Measurements from ENCODE around the gene ALKBH7.
"Not testable (repeated sequence)": the region's sequence is repeated elsewhere in the genome, so short reads cannot be mapped to it uniquely, and the experiment has no call there.

ALKBH7 gene

GRCh38 chr19:6372594-6373095 lies at the start of gene ALKBH7:
Gene ALKBH7, plus strand, starts transcription at chr19:6372794. Its CDS starts 27 bp downstream, at chr19:6372821.
- DNase-seq = peak; percentile 100

- DNase-seq = no peak
Measured at GRCh38 chr19:6324757-6325156, 47.8 kb upstream of the ALKBH7 start.

DNA sequence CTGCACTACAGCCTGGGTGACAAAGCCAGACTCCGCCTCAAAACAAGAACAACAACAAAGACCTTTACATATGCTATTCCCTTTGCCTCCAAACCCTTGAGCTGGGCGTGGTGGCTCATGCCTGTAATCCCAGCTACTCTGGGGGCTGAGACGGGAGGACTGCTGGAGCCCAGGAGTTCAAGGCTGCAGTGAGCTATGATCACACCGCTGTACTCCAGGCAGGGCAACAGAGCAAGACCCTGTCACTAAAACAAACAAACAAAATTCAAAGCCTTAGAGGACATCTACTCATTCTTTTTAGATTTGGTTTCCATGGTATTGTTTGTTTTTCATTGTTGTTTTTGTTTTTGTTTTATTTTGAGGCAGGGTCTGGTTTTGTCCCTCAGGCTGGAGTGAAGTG lies 47.0 kb upstream of the ALKBH7 start:
- DNase-seq = no peak

DNA sequence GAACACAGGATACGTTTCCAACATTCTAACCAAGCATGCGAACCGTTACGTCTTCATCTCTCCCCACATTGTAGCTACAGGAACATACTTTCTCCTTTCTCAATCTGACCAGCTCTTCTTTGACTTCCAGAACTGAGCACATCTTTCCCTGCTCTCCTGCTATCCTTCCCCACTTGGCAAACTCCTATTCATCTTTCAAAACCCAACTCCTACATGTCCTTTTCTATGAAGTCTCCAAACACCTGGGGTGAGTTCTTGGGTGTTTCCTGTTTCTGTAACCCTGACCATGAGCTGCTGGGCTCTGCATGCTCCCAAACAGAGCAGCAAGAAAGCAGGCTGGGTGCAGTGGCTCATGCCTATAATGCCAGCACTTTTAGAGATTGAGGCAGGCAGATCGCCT lies 45.8 kb upstream of the ALKBH7 start:
- no peak for DNase-seq

DNA sequence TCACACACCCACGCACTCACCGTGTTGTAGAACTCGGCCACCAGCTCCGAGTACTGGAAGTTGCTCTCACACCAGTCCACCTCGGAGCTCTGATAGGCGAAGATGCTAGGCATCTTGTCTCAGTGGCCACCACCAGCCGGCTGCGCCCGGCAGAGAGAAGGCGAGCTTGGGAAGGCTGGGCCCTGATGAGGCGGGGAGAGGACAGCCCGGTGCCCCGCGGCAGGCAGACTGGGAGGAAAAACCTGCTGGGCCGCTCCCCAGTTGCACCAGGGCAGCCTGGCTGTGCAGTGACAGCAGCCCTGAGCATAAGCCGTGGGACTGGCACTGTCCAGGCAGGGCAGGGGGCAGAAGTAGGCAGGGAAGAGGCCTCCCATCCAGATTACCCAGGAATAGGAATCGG lies 39.2 kb upstream of the ALKBH7 start, which contains the start of gene ACER1:
Gene ACER1 (minus strand): TSS at position 174 of the 400 bp plus-strand sequence. CDS start 61 bp downstream, at position 113.
- no peak for DNase-seq

DNA sequence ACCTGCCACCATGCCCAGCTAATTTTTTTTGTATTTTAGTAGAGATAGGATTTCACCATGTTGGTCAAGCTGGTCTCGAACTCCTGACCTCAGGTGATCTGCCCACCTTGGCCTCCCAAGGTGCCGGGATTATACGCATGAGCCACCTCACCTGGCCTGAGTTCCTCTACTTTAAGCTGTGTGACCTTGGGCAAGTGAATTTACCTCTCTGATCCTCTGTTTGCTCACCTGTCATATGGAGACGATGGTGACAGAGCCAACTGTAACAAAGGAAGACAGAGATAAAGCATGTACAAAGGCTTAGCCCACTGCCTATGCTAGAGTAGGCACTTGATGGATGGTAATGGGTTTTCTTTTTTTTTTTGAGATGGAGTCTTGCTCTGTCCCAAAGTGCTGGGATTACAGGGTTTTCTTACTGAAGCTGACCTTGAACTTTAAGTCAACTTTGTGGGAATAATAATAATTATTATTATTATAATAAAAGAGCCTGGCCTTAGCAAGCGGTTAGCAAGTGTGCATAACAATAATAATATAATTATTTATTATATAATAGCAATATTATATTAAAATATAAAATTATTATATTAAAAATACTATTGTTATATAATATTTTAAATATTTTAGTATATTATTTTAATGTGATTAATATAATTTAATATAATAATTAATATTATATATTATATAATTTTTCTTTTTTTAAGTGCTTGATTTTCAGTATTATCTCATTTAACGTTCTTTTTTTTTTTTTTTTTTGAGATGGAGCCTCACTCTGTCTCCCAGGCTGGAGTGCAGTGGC lies 37.9 kb upstream of the ALKBH7 start:
- DNase-seq = no peak

GRCh38 chr19:6340493-6341201 lies 31.9 kb upstream of the ALKBH7 start:
- DNase-seq = no peak

- peak; percentile 28 for DNase-seq
Measured at GRCh38 chr19:6343462-6343861, 29.1 kb upstream of the ALKBH7 start.

DNA sequence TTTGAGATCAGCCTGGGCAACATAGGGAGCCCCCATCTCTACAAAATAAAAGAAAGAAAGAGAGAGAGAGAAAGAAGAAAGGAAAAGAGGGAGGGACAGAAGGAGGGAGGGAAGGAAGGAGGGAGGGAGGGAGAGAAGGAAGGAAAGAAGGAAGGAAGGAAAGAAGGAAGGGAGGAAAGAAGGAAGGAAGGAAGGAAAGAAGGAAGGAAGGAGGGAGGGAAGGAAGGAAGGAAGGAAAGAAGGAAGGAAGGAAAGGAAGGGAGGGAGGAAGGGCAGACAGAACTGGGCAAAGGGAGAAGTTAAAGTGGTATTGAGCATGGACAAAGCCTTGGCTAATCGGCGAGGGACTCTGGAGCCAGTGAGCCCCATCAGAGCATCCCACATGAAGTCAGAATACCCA lies 23.3 kb upstream of the ALKBH7 start:
- DNase-seq = not testable (repeated sequence)

DNA sequence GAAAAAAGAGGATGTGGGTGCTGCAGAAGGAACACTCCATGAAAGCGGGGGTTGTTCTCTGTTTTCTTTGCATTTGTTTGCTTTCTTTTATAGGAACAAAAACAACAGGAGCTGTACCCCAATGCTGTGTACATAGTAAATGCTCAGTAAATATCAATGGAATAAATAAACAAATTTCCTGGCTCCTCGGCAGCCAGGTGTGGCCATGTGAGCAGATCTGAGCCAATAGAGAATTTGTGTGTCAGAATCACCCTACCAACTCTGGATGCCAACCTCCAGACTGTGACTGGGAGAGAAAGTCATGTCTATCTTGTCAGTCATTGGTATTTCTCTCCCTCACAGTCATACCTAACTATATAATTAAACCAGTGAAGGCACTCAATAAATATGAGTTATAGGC lies 21.9 kb upstream of the ALKBH7 start:
- DNase-seq = no peak

DNA sequence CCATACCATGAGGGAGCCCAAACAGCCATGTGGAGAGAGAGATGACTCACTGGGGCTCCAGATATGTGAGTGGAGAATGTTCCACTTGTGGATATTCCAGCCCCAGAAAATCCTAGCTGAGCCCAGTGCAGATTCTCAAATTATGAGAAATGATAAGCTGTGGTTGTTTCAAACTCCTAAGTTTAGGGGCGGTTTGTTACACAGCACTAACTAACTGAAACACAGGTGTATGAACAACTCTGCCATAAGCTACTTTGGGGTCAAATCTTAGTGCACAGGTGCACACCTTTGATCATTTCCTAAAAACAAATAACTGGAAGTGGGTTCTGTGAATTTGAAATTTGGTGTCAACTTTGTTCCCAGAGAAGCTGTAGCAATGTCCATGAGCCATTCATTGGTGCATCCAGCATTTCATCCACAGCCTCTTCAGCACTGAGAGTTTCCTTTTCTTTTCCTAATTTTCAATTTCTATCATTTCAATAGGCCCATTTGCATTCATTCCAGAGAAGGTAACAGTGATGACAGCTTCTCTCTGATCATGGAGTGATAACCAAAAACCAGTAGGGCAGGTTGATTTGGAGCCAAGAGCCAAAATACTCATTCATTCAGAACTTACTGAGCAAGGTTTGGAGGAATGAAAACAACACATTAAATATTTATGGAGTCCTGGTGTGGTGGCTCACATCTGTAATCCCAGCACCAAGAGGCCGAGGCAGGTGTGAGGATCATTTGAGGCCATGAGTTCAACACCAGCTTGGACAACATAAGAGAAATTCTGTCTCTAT lies 20.0 kb upstream of the ALKBH7 start:
- DNase-seq = no peak

GRCh38 chr19:6354098-6354674 lies 18.4 kb upstream of the ALKBH7 start:
- peak; percentile 40 for DNase-seq

- not testable (repeated sequence) for DNase-seq
Measured at GRCh38 chr19:6355321-6356040, 17.1 kb upstream of the ALKBH7 start.

GRCh38 chr19:6357174-6357573 lies 15.4 kb upstream of the ALKBH7 start:
- DNase-seq = no peak

GRCh38 chr19:6358003-6358402 lies 14.6 kb upstream of the ALKBH7 start:
- no peak for DNase-seq

DNA sequence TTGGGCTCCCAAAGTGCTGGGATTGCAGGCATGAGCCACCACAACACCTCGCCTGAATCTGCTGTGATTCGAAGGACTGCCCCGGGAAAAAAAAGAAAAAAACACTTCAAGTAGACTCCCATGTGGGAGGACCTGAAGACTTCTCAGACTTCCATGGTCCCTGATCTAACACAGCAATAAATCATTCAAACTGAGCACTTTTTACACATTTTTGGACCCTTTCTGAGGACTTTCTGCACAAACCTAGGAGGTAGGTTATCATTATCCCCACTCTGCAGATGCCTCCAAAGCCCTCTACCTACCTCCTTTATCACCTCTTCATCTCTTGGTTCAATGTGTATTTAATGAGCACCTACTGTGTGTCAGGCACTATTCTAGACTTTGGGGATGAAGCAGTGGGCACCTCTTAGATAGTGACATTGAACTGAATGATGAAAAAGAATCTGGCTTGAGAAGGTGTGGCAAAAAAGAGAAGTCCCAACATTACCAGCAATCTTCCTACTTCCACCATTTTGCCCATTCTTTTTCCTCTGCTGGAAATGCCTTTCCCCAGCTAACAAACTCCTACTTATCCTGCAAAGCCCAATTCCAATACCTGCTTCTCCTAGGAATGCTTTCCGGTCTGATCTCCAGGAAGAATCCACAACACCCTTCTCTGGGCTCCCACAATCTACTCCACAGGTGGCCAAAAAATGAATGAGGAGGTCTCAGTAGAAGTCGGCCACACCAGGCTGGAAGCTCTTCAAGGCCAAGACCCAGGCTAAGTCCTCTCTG lies 12.8 kb upstream of the ALKBH7 start:
- DNase-seq = no peak

DNA sequence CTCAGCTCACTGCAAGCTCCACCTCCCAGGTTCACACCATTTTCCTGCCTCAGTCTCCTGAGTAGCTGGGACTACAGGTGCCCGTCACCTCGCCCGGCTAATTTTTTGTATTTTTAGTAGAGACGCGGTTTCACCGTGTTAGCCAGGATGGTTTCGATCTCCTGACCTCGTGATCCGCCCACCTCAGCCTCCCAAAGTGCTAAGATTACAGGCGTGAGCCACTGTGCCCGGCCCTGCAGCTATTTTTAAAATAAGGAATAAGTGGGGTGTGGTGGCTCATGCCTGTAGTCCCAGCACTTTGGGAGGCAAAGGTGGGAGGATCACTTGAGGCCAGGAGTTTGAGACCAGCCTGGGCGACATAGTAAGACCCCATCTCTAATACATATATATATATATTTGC lies 12.1 kb upstream of the ALKBH7 start:
- DNase-seq = not testable (repeated sequence)

DNA sequence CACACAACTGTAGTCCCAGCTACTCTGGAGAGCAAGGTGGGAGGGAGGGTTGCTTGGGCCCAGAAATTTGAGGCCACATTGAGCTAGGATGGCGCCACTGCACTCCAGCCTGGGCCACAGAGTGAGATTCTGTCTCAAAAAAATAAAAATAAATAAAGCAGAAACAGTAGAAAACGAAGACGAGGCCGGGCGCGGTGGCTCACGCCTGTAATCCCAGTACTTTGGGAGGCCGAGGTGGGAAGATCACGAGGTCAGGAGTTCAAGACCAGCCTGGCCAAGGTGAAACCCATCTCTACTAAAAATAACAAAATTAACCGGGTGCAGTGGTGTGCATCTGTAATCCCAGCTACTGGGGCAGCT lies 11.8 kb upstream of the ALKBH7 start:
- DNase-seq = not testable (repeated sequence)

GRCh38 chr19:6362027-6362350 lies 10.6 kb upstream of the ALKBH7 start:
- peak; percentile 30 for DNase-seq

- no peak for DNase-seq
Measured at GRCh38 chr19:6362351-6362801, 10.2 kb upstream of the ALKBH7 start.

DNA sequence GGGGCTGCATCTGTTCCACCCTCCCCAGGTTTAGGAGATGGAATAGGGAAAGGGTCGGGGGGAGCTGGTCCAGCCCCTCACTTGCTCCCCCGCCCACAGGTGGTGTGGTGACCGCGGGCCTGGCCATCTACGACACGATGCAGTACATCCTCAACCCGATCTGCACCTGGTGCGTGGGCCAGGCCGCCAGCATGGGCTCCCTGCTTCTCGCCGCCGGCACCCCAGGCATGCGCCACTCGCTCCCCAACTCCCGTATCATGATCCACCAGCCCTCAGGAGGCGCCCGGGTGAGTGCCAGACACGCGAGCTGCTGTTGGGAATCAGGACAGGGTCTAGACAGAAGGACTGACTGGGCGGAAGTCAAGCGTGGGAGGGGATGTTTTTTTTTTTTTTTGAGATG lies 8.2 kb upstream of the ALKBH7 start:
- no peak for DNase-seq

Data from hematopoietic multipotent progenitor cell treated with erythropoietin and hydrocortisone succinate and interleukin-3 and kit ligand, for 4 days (in vitro differentiated cells).